GM12878 (cell line): ENCODE data around the gene RIMBP2. TPM values are rescaled to one million over a fixed set of nuclear protein-coding genes. Genes with fewer than 3 reads are reported as not detected.

Experiments
- ATAC-seq: fragments of 200-7000 bp; cut with Tn5 transposase; 3 replicates; pipeline ENCODE4 v1.9.1; 2020; ENCODE audit warnings: mild to moderate bottlenecking, moderate library complexity
- BruUV-seq: library from RNA; stranded (reverse); fragments of 400-500 nt; replicated peaks from 2 replicates; lab custom pipeline; 2021; lab: Mats Ljungman, UMichigan
- CTCF ChIA-PET: fragments of 300-600 bp; sonication (Branson Sonifier 250); formaldehyde crosslinking; extraction: SDS; loops from one replicate; lab custom pipeline; 2021; ENCODE audit warnings: inconsistent platforms; lab: Yijun Ruan, JAX
- POLR2A ChIA-PET: fragments of 350-600 bp; formaldehyde crosslinking; extraction: SDS; loops from one replicate; lab custom pipeline; 2021; ENCODE audit warnings: inconsistent platforms; lab: Charles Lee
- RAD21 ChIA-PET: fragments of 300-600 bp; sonication (Branson Sonifier 250); formaldehyde crosslinking; loops from one replicate; lab custom pipeline; 2023; ENCODE audit warnings: antibody characterized with exemption; ENCODE audit not compliant: unreplicated experiment; lab: Charles Lee
- SMC1A ChIA-PET: fragments of 300-600 bp; sonication (Branson Sonifier 250); formaldehyde crosslinking; loops from one replicate; lab custom pipeline; 2023; ENCODE audit not compliant: unreplicated experiment, uncharacterized antibody; lab: Charles Lee
- DNase-seq: peaks from one replicate; pipeline ENCODE4 v3.0.0-alpha.2; 2011; ENCODE audit warnings: low read depth, low spot score
- FAIRE-seq: peaks from 3 replicates; lab custom pipeline; 2011; peaks lifted over from hg19 to GRCh38; lab: Jason Lieb, UNC
- H2AFZ ChIP-seq: 2 replicates; pipeline ENCODE4 v1.6.0; 2011; ENCODE audit warnings: low read depth, low read length, control low read depth; ENCODE audit not compliant: control insufficient read depth
- H3K27ac ChIP-seq: 2 replicates; pipeline ENCODE4 v1.5.1; 2011; ENCODE audit warnings: control low read depth; ENCODE audit not compliant: control insufficient read depth, insufficient read depth
- H3K27me3 ChIP-seq, 2 experiments: replicated peaks in 1 of 2; 2 replicates each; pipeline versions ENCODE4 v1.6.0 to v1.6.1; 2011; ENCODE audit warnings: low read length in 1 of 2; ENCODE audit not compliant: control insufficient read depth in 2 of 2, insufficient read depth in 2 of 2
- H3K36me3 ChIP-seq, 2 experiments: 2 replicates each; pipeline ENCODE4 v1.5.1; 2011; ENCODE audit warnings: low read length in 1 of 2; ENCODE audit not compliant: control insufficient read depth in 2 of 2, insufficient read depth in 2 of 2
- H3K4me1 ChIP-seq: 2 replicates; pipeline ENCODE4 v1.6.1; 2011; ENCODE audit warnings: mild to moderate bottlenecking, low read length, moderate library complexity, mixed read lengths; ENCODE audit not compliant: control insufficient read depth, insufficient read depth
- H3K4me2 ChIP-seq: 2 replicates; pipeline ENCODE4 v1.6.0; 2011; ENCODE audit warnings: control low read depth; ENCODE audit not compliant: control insufficient read depth, insufficient read depth
- H3K4me3 ChIP-seq: fragments of 200-600 bp; sonication (generic); 2 replicates; pipeline ENCODE4 v1.5.1; 2016
- H3K79me2 ChIP-seq: 2 replicates; pipeline ENCODE4 v1.6.0; 2011; ENCODE audit warnings: low read length; ENCODE audit not compliant: control insufficient read depth, insufficient read depth
- H3K9ac ChIP-seq: 2 replicates; pipeline ENCODE4 v1.8.0; 2011; ENCODE audit warnings: low read length, control low read depth, mixed read lengths; ENCODE audit not compliant: control insufficient read depth, insufficient read depth
- H3K9me3 ChIP-seq: replicated peaks from 3 replicates; pipeline ENCODE4 v1.5.1; 2011; ENCODE audit warnings: mild to moderate bottlenecking, low read length; ENCODE audit not compliant: control insufficient read depth, insufficient read depth
- H4K20me1 ChIP-seq: 2 replicates; pipeline ENCODE4 v1.6.0; 2011; ENCODE audit not compliant: control insufficient read depth, insufficient read depth
- ATF2 ChIP-seq: IDR thresholded peaks from 2 replicates; pipeline ENCODE4 v1.6.1; 2012; ENCODE audit warnings: low read length, inconsistent platforms
- CUX1 ChIP-seq: IDR thresholded peaks from 2 replicates; pipeline ENCODE4 v1.6.1; 2012; ENCODE audit warnings: improper control_type of control experiment, low read depth, low read length; ENCODE audit not compliant: insufficient replicate concordance
- DPF2 ChIP-seq: fragments of 450-650 bp; IDR thresholded peaks from 2 replicates; pipeline ENCODE4 v1.6.1; 2017; ENCODE audit warnings: mild to moderate bottlenecking
- E2F4 ChIP-seq: IDR thresholded peaks from 2 replicates; pipeline ENCODE4 v1.6.1; 2012; ENCODE audit warnings: low read depth, low read length, improper control_type of control experiment
- HCFC1 ChIP-seq: fragments of 150-350 bp; IDR thresholded peaks from 2 replicates; pipeline ENCODE4 v1.6.1; 2014; ENCODE audit warnings: low read length
- IRF5 ChIP-seq: fragments of 450-650 bp; IDR thresholded peaks from 2 replicates; pipeline ENCODE4 v1.6.1; 2017; ENCODE audit warnings: borderline replicate concordance
- MTA3 ChIP-seq: IDR thresholded peaks from 2 replicates; pipeline ENCODE4 v1.6.1; 2012; ENCODE audit warnings: low read length, inconsistent platforms, borderline replicate concordance
- RAD51 ChIP-seq: fragments of 450-650 bp; IDR thresholded peaks from 2 replicates; pipeline ENCODE4 v1.6.1; 2016; ENCODE audit warnings: moderate library complexity, mild to moderate bottlenecking, inconsistent platforms
- RB1 ChIP-seq: fragments of 450-650 bp; formaldehyde crosslinking; IDR thresholded peaks from 2 replicates; pipeline ENCODE4 v1.6.1; 2017; ENCODE audit warnings: mild to moderate bottlenecking, borderline replicate concordance
- RCOR1 ChIP-seq: conservative IDR thresholded peaks from 2 replicates; pipeline ENCODE4 v1.6.1; 2012; ENCODE audit warnings: low read depth, low read length, improper control_type of control experiment
- SUPT20H ChIP-seq: IDR thresholded peaks from 2 replicates; pipeline ENCODE4 v1.6.1; 2011; ENCODE audit warnings: low read depth, mild to moderate bottlenecking, low read length, moderate library complexity, borderline replicate concordance; ENCODE audit not compliant: control insufficient read depth
- TCF3 ChIP-seq: IDR thresholded peaks from 2 replicates; pipeline ENCODE4 v1.6.1; 2012; ENCODE audit warnings: low read depth, mild to moderate bottlenecking, low read length, borderline replicate concordance; ENCODE audit not compliant: insufficient read depth
- WGBS: methylation state at CpG from one replicate; pipeline ENCODE4 v1.1.6; 2016; ENCODE audit warnings: low lambda C conversion rate; ENCODE audit not compliant: insufficient replicate concordance, insufficient coverage; ENCODE audit errors: missing lambda C conversion rate; 5-methylcytosine and 5-hydroxymethylcytosine counted together
- in situ Hi-C: fragments of 300-500 bp; cut with MboI; formaldehyde crosslinking; loops from 9 replicates; pipeline ENCODE4 v1.14.3; 2018; ENCODE audit warnings: mixed read lengths
- intact Hi-C: fragments of 100-400 bp; cut with micrococcal nuclease; formaldehyde crosslinking; loops from one replicate; pipeline ENCODE4 v1.14.2; 2022; ENCODE audit not compliant: unreplicated experiment
- polyA plus RNA-seq, 11 experiments: library from polyadenylated mRNA; depleted of rRNA in 4 of 11; unstranded in 6 of 11; stranded (reverse) in 5 of 11; fragments of >200 nt; fragmentation: Nextera tagmentation in 4 of 11; fragmentation: Illumina TruSeq in 1 of 11; extraction: Ambion mirVana in 4 of 11; extraction: Trizol in 1 of 11; gene quantifications; 1 replicate in 1 of 11; 2 replicates in 10 of 11; pipeline versions ENCODE4 v1.2.1 to v1.2.3, GENCODE V29; 2011 to 2016; ENCODE audit warnings: inconsistent platforms in 2 of 11, missing spikeins in 2 of 11, low read depth in 1 of 11
- total RNA-seq, 4 experiments: library from RNA; depleted of rRNA in 3 of 4; stranded (reverse); fragments of >200 nt in 3 of 4; fragmentation: Illumina TruSeq in 1 of 4; extraction: Trizol in 1 of 4; gene quantifications; 2 replicates each; pipeline versions ENCODE4 v1.2.1 to v1.2.3, GENCODE V29; 2013 to 2021

Gene RIMBP2
- total and polyA plus RNA-seq, 10 of the 15 experiments (the other 5 are each of a cell fraction or from before 2014, with no cell fraction given) = 0.04 to 2.9 (median 0.07) TPM; not detected in 1

- CTCF ChIA-PET = interaction anchor here (0.5 to 1.6 kb wide), 3 partner anchors 29 to 380 kb away, joined by 3 to 5 read pairs (median 3); no protein-coding TSS in a partner anchor
- TF ChIP-seq RB1 (no peak), E2F4 (no peak), TCF3 (no peak), RAD51 (no peak), HCFC1 (no peak), SUPT20H (no peak), RCOR1 (no peak), DPF2 (no peak), MTA3 (no peak), ATF2 (no peak), IRF5 (no peak), CUX1 (no peak)
- Histone ChIP-seq H3K4me1 (no peaks in the 10 kb centered on the region), H3K9me3 (peaks cover 2% of the 10 kb centered on the region; the same call in 2 of the 3 replicates), H3K4me3 (no peak overlapping the region), H4K20me1 (no peaks in the 10 kb centered on the region), H3K79me2 (peaks cover 11% of the 10 kb centered on the region), H3K36me3 (no peaks in the 10 kb centered on the region), H2AFZ (no peak overlapping the region), H3K4me2 (no peak overlapping the region), H3K9ac (no peak overlapping the region), H3K27ac (no peak overlapping the region), H3K27me3 (no peaks in the 10 kb centered on the region; a peak in 1 of 4 replicates)
- in situ Hi-C loops (no loop called here), intact Hi-C loops (loop anchor here (10.0 kb wide), 1 partner anchor 145 kb away; no protein-coding TSS in a partner anchor)
- no peak for ATAC-seq
- RAD21 ChIA-PET = interaction anchor here (0.6 kb wide), 1 partner anchor 148 kb away, joined by 5 read pairs; no protein-coding TSS in a partner anchor
- FAIRE-seq = no peak
- no peak for DNase-seq
- no TSS peak for BruUV-seq
- 15% methylated on average over 8 of the region's 8 CpGs for WGBS
- SMC1A ChIA-PET = interaction anchor here (0.9 to 1.9 kb wide), 3 partner anchors 28 to 141 kb away, joined by 3 to 5 read pairs (median 3); no protein-coding TSS in a partner anchor
- POLR2A ChIA-PET = interaction anchor here (0.6 kb wide), 1 partner anchor 1826 kb away, joined by 3 read pairs; no protein-coding TSS in a partner anchor
These were observed 3.3 kb upstream of the RIMBP2 start for GRCh38 chr12:130719263-130719859.
